Osteoblast (primary cell): ENCODE data around the gene EIF4G3. TPM values are rescaled to one million over a fixed set of nuclear protein-coding genes. Genes with fewer than 3 reads are reported as not detected.
"Not testable (repeated sequence)": the region's sequence is repeated elsewhere in the genome, so short reads cannot be mapped to it uniquely, and the experiment has no call there.

ENCODE experiments used
- DNase-seq: peaks from one replicate; pipeline ENCODE4 v3.0.0; 2011; ENCODE audit warnings: low spot score, mixed read lengths; ENCODE audit not compliant: insufficient read length; ENCODE audit errors: missing footprints
- H2AFZ ChIP-seq: 2 replicates; pipeline ENCODE4 v1.6.0; 2011; ENCODE audit warnings: mild to moderate bottlenecking, low read length
- H3K27ac ChIP-seq: 2 replicates; pipeline ENCODE4 v1.5.1; 2011; ENCODE audit warnings: mild to moderate bottlenecking, low read depth, low read length, moderate library complexity
- H3K27me3 ChIP-seq: 2 replicates; pipeline ENCODE4 v1.6.0; 2012; ENCODE audit warnings: mild to moderate bottlenecking, control low read depth, inconsistent platforms, low read length, moderate library complexity; ENCODE audit not compliant: insufficient read depth
- H3K36me3 ChIP-seq: 2 replicates; pipeline ENCODE4 v1.5.1; 2011; ENCODE audit warnings: mild to moderate bottlenecking, low read length, control low read depth, moderate library complexity; ENCODE audit not compliant: insufficient read depth
- H3K4me1 ChIP-seq: 2 replicates; pipeline ENCODE4 v1.5.1; 2011; ENCODE audit warnings: mild to moderate bottlenecking, low read length, control low read depth, moderate library complexity; ENCODE audit not compliant: insufficient read depth
- H3K4me2 ChIP-seq: 2 replicates; pipeline ENCODE4 v1.6.0; 2011; ENCODE audit warnings: mild to moderate bottlenecking, low read length; ENCODE audit not compliant: insufficient read depth
- H3K4me3 ChIP-seq: fragments of 200-600 bp; sonication (generic); 3 replicates; pipeline ENCODE4 v1.5.1; 2012; ENCODE audit warnings: mild to moderate bottlenecking, low read length, inconsistent platforms; ENCODE audit not compliant: insufficient read depth
- H3K79me2 ChIP-seq: 2 replicates; pipeline ENCODE4 v1.6.0; 2012; ENCODE audit warnings: mild to moderate bottlenecking, low read length, control low read depth, inconsistent platforms; ENCODE audit not compliant: insufficient read depth
- H3K9me3 ChIP-seq: 2 replicates; pipeline ENCODE4 v1.5.1; 2011; ENCODE audit warnings: low read depth, low read length, control low read depth
- H4K20me1 ChIP-seq: 2 replicates; pipeline ENCODE4 v1.6.0; 2012; ENCODE audit warnings: mild to moderate bottlenecking, low read length, control low read depth; ENCODE audit not compliant: insufficient read depth
- CTCF ChIP-seq: IDR thresholded peaks from 2 replicates; pipeline ENCODE4 v1.5.1; 2011; ENCODE audit warnings: mild to moderate bottlenecking, low read depth, low read length, moderate library complexity; ENCODE audit errors: extremely low read depth
- total RNA-seq: library from RNA; depleted of rRNA; stranded (reverse); fragments of >200 nt; gene quantifications from 2 replicates; pipeline ENCODE4 v1.2.3, GENCODE V29; 2012

Gene EIF4G3
- total RNA-seq, 1 donor: 55.0 TPM

DNA sequence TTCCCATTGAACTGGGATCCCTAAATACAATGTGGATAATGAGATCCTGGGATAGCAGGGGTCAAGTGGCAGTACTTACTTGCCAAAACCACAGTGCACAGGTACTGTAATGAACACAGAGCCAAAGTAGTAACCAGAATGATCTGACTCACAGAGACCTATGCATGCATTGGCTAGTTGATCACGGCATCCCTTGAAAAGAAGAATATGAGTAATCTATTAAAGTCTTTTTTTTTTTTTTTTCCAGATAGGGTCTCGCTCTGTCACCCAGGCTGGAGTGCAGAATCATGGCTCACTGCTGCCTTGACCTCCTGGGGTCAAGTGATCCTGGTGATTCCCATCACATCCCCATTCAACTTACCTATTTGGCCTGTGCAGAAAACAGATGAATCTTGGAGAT lies 29.4 kb upstream of the EIF4G3 start:
- H3K27ac ChIP-seq: no peak overlapping the region
- H3K4me2 ChIP-seq: no peak overlapping the region
- H4K20me1 ChIP-seq: no peaks in the 10 kb centered on the region
- no peaks in the 10 kb centered on the region for H3K36me3 ChIP-seq
- H3K4me1 ChIP-seq: no peaks in the 10 kb centered on the region
- no peak for DNase-seq
- H3K4me3 ChIP-seq: no peak overlapping the region
- H3K9me3 ChIP-seq: no peaks in the 10 kb centered on the region
- TF ChIP-seq CTCF: no peak
- H2AFZ ChIP-seq: no peak overlapping the region
- H3K79me2 ChIP-seq: no peaks in the 10 kb centered on the region
- no peaks in the 10 kb centered on the region for H3K27me3 ChIP-seq

- H3K9me3 ChIP-seq: no peaks in the 10 kb centered on the region
- H3K4me2 ChIP-seq: no peak overlapping the region
- no peaks in the 10 kb centered on the region for H4K20me1 ChIP-seq
- no peaks in the 10 kb centered on the region for H3K27me3 ChIP-seq
- H3K36me3 ChIP-seq: no peaks in the 10 kb centered on the region
- H3K4me3 ChIP-seq: no peak overlapping the region
- peaks cover 4% of the 10 kb centered on the region for H3K4me1 ChIP-seq
- no peak for TF ChIP-seq CTCF
- no peak for DNase-seq
- no peak overlapping the region for H2AFZ ChIP-seq
- no peak overlapping the region for H3K27ac ChIP-seq
- no peaks in the 10 kb centered on the region for H3K79me2 ChIP-seq
These were observed 28.7 kb upstream of the EIF4G3 start for GRCh38 chr1:21205416-21205815.

- peaks cover 4% of the 10 kb centered on the region for H3K4me1 ChIP-seq
- H4K20me1 ChIP-seq: no peaks in the 10 kb centered on the region
- no peaks in the 10 kb centered on the region for H3K9me3 ChIP-seq
- no peak for DNase-seq
- H3K27ac ChIP-seq: no peak overlapping the region
- peaks cover 6% of the 10 kb centered on the region for H3K27me3 ChIP-seq
- TF ChIP-seq CTCF: no peak
- H2AFZ ChIP-seq: no peak overlapping the region
- no peak overlapping the region for H3K4me2 ChIP-seq
- no peaks in the 10 kb centered on the region for H3K79me2 ChIP-seq
- no peak overlapping the region for H3K4me3 ChIP-seq
- H3K36me3 ChIP-seq: no peaks in the 10 kb centered on the region
These were observed 25.0 kb upstream of the EIF4G3 start for GRCh38 chr1:21201650-21202049.

- H3K36me3 ChIP-seq, DNase-seq, H4K20me1 ChIP-seq, H2AFZ ChIP-seq, H3K9me3 ChIP-seq, H3K27me3 ChIP-seq, H3K4me3 ChIP-seq, H3K27ac ChIP-seq, H3K4me2 ChIP-seq, H3K79me2 ChIP-seq, H3K4me1 ChIP-seq: not testable (repeated sequence)
These were observed 24.5 kb upstream of the EIF4G3 start for GRCh38 chr1:21201238-21201637.
